SU-DHL-6 (cell line): ENCODE measurements around the gene EHBP1.

Source experiments
- H2AFZ ChIP-seq: fragments of 200-600 bp; sonication (generic); 2 replicates; pipeline ENCODE4 v1.6.1; 2014; ENCODE audit warnings: low read depth, mild to moderate bottlenecking, moderate library complexity, mixed read lengths, antibody characterized with exemption, low read length; ENCODE audit not compliant: severe bottlenecking
- H3F3A ChIP-seq: fragments of 200-600 bp; shearing (Covaris generic); 2 replicates; pipeline ENCODE4 v1.6.0; 2016; ENCODE audit warnings: antibody characterized with exemption, mild to moderate bottlenecking; ENCODE audit not compliant: insufficient read depth
- H3K27ac ChIP-seq: fragments of 200-600 bp; sonication (generic); 2 replicates; pipeline ENCODE4 v1.5.1; 2016; ENCODE audit warnings: low read depth, mild to moderate bottlenecking, low read length, moderate library complexity, mixed read lengths
- H3K27me3 ChIP-seq: fragments of 200-600 bp; sonication (generic), shearing (Covaris generic); 2 replicates; pipeline ENCODE4 v1.6.0; 2014; ENCODE audit warnings: mild to moderate bottlenecking, low read length
- H3K36me3 ChIP-seq: fragments of 200-600 bp; sonication (generic); 2 replicates; pipeline ENCODE4 v1.6.1; 2014; ENCODE audit warnings: mild to moderate bottlenecking, low read length, mixed read lengths
- H3K4me2 ChIP-seq: fragments of 300-600, 200-600 bp; shearing (Covaris generic), sonication (generic); 2 replicates; pipeline ENCODE4 v1.6.0; 2014; ENCODE audit warnings: low read length, low read depth, mild to moderate bottlenecking; ENCODE audit not compliant: poor library complexity, severe bottlenecking
- H3K4me3 ChIP-seq: fragments of 200-600 bp; sonication (generic); 2 replicates; pipeline ENCODE4 v1.5.1; 2014; ENCODE audit warnings: antibody characterized with exemption, low read length, mild to moderate bottlenecking, mixed read lengths; ENCODE audit not compliant: insufficient read depth, poor library complexity, severe bottlenecking
- H3K79me2 ChIP-seq: fragments of 200-600 bp; sonication (generic); 2 replicates; pipeline ENCODE4 v1.6.1; 2014; ENCODE audit warnings: mild to moderate bottlenecking, low read length, moderate library complexity; ENCODE audit not compliant: insufficient read depth
- H3K9ac ChIP-seq: fragments of 200-600 bp; sonication (generic); 2 replicates; pipeline ENCODE4 v1.7.0; 2014; ENCODE audit warnings: mild to moderate bottlenecking, low read length
- H3K9me2 ChIP-seq: fragments of 200-600 bp; sonication (generic); replicated peaks from 2 replicates; pipeline ENCODE4 v1.6.1; 2014; ENCODE audit warnings: low read length; ENCODE audit not compliant: insufficient read depth
- H3K9me3 ChIP-seq: fragments of 200-600 bp; sonication (generic); 2 replicates; pipeline ENCODE4 v1.6.1; 2014; ENCODE audit warnings: low read length, mixed read lengths; ENCODE audit not compliant: insufficient read depth
- H4K20me1 ChIP-seq: fragments of 200-600 bp; sonication (generic); 2 replicates; pipeline ENCODE4 v1.6.1; 2014; ENCODE audit warnings: low read depth, mild to moderate bottlenecking, antibody characterized with exemption, low read length, moderate library complexity, mixed read lengths
- EZH2phosphoT487 ChIP-seq: fragments of 200-600 bp; sonication (generic), shearing (Covaris generic); conservative IDR thresholded peaks from 2 replicates; pipeline ENCODE4 v1.6.1; 2018; ENCODE audit warnings: mild to moderate bottlenecking, antibody characterized with exemption, low read length, moderate library complexity, mixed read lengths
- TF ChIP-seq, protein P1 (sequence below): fragments of 200-600 bp; sonication (generic); IDR thresholded peaks from one replicate; pipeline ENCODE4 v1.5.1; 2017; ENCODE audit warnings: antibody characterized with exemption, mild to moderate bottlenecking, low read length, moderate library complexity; ENCODE audit not compliant: insufficient read depth, poor library complexity, severe bottlenecking

EHBP1 gene

GRCh38 chr2:62944362-62944761 is 238.8 kb downstream of the EHBP1 start:
- Histone ChIP-seq H3K27me3 (no peaks in the 10 kb centered on the region), H3K9ac (no peak overlapping the region), H2AFZ (no peak overlapping the region), H3K79me2 (no peaks in the 10 kb centered on the region), H3F3A (no peaks in the 10 kb centered on the region), H3K4me3 (no peak overlapping the region), H4K20me1 (no peaks in the 10 kb centered on the region), H3K4me2 (no peak overlapping the region), H3K9me3 (no peaks in the 10 kb centered on the region), H3K27ac (no peak overlapping the region), H3K36me3 (peaks cover 3% of the 10 kb centered on the region; the same call in 1 of the 2 replicates), H3K9me2 (no peaks in the 10 kb centered on the region)
- TF ChIP-seq, protein P1, sequence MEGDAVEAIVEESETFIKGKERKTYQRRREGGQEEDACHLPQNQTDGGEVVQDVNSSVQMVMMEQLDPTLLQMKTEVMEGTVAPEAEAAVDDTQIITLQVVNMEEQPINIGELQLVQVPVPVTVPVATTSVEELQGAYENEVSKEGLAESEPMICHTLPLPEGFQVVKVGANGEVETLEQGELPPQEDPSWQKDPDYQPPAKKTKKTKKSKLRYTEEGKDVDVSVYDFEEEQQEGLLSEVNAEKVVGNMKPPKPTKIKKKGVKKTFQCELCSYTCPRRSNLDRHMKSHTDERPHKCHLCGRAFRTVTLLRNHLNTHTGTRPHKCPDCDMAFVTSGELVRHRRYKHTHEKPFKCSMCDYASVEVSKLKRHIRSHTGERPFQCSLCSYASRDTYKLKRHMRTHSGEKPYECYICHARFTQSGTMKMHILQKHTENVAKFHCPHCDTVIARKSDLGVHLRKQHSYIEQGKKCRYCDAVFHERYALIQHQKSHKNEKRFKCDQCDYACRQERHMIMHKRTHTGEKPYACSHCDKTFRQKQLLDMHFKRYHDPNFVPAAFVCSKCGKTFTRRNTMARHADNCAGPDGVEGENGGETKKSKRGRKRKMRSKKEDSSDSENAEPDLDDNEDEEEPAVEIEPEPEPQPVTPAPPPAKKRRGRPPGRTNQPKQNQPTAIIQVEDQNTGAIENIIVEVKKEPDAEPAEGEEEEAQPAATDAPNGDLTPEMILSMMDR, result no peak
- TF ChIP-seq EZH2phosphoT487, result no peak

- peaks cover 3% of the 10 kb centered on the region; the same call in 1 of the 2 replicates for H3K36me3 ChIP-seq
- no peak overlapping the region for H3K27ac ChIP-seq
Observed at GRCh38 chr2:62947403-62947802, 241.9 kb downstream of the EHBP1 start.

GRCh38 chr2:62956651-62957050 is 251.1 kb downstream of the EHBP1 start:
- no peaks in the 10 kb centered on the region for H4K20me1 ChIP-seq
- TF ChIP-seq EZH2phosphoT487, result no peak
- TF ChIP-seq, protein P1, result no peak
- H3K4me2 ChIP-seq, result no peak overlapping the region
- H3K27me3 ChIP-seq, result no peaks in the 10 kb centered on the region
- no peak overlapping the region for H3K4me3 ChIP-seq
- no peak overlapping the region for H3K9ac ChIP-seq
- no peak overlapping the region for H2AFZ ChIP-seq
- no peaks in the 10 kb centered on the region for H3K36me3 ChIP-seq
- no peaks in the 10 kb centered on the region for H3F3A ChIP-seq
- no peaks in the 10 kb centered on the region for H3K9me2 ChIP-seq
- no peaks in the 10 kb centered on the region for H3K79me2 ChIP-seq
- no peak overlapping the region for H3K27ac ChIP-seq
- H3K9me3 ChIP-seq, result no peaks in the 10 kb centered on the region

More at GRCh38 chr2:62947403-62947802, 241.9 kb downstream of the EHBP1 start:
- no peaks in the 10 kb centered on the region for H4K20me1 ChIP-seq
- no peaks in the 10 kb centered on the region for H3K9me2 ChIP-seq
- no peaks in the 10 kb centered on the region for H3K9me3 ChIP-seq
- TF ChIP-seq, protein P1, result no peak
- no peak for TF ChIP-seq EZH2phosphoT487
- no peak overlapping the region for H3K4me2 ChIP-seq
- H3K9ac ChIP-seq, result no peak overlapping the region
- H2AFZ ChIP-seq, result no peak overlapping the region
- no peak overlapping the region for H3K4me3 ChIP-seq
- no peaks in the 10 kb centered on the region for H3F3A ChIP-seq
- no peaks in the 10 kb centered on the region for H3K27me3 ChIP-seq
- no peaks in the 10 kb centered on the region for H3K79me2 ChIP-seq

GRCh38 chr2:62958206-62958605 is 252.7 kb downstream of the EHBP1 start:
- H3K27me3 ChIP-seq, result no peaks in the 10 kb centered on the region
- no peak overlapping the region for H3K9ac ChIP-seq
- H2AFZ ChIP-seq, result no peak overlapping the region
- no peaks in the 10 kb centered on the region for H3K36me3 ChIP-seq
- no peak for TF ChIP-seq EZH2phosphoT487
- TF ChIP-seq, protein P1, result no peak
- H3K4me2 ChIP-seq, result no peak overlapping the region
- no peaks in the 10 kb centered on the region for H3K9me3 ChIP-seq
- no peak overlapping the region for H3K4me3 ChIP-seq
- no peaks in the 10 kb centered on the region for H3K9me2 ChIP-seq
- no peaks in the 10 kb centered on the region for H4K20me1 ChIP-seq
- no peak overlapping the region for H3K27ac ChIP-seq
- no peaks in the 10 kb centered on the region for H3K79me2 ChIP-seq
- H3F3A ChIP-seq, result no peaks in the 10 kb centered on the region
